Fibroblast of skin of back (primary cell): Measurements from ENCODE around the gene TMEM156.

ENCODE experiments used
- DNase-seq: peaks from one replicate; pipeline ENCODE4 v3.0.0-alpha.2; 2013

The TMEM156 gene

DNA sequence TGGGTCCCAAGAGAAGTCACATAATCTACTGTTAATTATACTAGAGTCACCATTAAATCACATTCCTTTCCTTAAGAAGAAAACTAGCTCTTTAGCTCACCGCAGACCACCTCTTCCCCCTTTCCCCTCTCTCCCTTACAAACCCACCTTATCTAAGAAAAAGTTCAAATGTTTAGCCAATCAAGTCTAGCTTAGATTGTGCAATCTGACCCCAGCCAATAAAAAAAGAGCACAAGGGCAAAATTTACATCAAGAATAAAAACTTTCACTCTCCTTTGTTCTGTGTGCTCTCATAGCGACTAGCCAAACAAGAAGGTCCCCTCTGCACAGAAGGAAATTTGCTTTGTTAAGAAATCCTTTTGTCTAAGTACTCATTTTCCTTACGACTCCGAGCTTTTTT lies 76.3 kb downstream of the TMEM156 start:
- DNase-seq = no peak

DNA sequence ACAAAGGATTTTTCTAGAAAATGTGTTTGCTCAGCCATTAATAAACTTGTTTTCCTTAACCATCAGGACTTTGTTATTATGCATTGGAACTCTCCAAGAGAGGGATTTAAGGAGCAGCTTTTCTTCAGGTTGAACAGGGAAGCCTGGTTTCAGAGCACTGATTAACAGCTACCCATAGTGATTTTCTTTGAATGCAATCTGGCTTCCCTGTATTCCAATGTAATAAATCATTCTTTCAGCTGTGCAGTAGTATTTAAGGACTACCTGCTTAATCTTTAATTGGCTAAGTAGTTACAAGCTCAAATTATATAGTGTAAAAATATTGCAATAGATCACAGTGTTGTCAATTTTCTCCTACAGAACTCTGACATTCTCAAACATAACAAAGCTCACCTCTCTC lies 77.5 kb downstream of the TMEM156 start:
- no peak for DNase-seq

DNA sequence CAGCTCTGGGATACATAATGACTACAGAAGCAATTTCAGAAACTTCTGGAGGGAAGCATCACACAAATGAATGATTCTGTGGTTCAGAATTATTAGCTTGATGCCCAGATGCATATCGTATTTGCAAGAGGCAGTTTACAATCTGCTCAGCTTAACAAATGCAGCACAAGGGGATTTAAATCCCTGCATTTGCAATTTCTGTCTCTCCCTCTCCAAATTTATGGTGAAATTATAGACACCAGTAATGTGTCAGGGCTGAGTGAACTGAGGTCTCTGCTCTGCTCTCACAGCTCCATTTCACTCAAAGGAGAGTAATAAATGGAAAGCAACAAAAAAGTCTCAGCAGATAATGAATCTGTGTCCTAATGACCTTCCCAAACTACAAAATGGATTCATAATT lies 80.2 kb downstream of the TMEM156 start:
- DNase-seq = no peak

DNA sequence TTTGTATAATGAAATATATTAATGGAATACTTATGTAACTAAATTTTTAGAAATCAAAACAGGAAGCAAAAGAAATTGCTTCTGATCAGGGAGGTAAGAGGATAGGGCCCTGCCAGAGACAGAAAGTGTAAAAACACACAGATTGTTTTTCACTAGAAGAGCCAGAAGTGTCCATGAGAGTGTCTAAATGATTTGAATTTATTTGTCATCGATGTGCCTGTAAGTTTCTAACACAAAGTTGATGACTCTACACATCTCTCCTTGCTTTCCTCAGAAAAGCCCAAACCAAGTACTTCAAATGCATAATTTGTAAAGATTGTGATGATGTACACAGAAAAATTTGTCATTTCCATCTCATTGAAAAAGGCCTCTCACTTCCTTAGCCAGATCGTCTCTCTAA lies 80.6 kb downstream of the TMEM156 start:
- DNase-seq = no peak

DNA sequence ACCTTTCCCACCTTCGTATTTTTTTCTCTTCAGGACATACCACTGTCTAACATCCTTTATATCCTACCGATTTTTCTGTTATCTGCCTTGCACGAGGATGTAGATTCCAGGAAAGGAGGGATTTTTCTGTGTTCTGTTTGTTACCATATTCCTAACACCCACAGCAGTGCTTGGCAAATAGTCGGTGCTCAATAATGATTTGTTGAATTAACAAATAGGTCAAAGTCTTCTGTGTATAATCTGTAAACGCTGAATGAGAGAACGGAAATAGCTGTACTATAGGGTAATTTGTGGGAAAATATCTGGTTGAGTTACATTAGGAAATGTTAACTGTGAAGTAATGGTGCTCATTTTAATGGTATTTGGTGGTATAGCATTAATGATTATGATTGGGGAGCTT lies 81.5 kb downstream of the TMEM156 start:
- no peak for DNase-seq

DNA sequence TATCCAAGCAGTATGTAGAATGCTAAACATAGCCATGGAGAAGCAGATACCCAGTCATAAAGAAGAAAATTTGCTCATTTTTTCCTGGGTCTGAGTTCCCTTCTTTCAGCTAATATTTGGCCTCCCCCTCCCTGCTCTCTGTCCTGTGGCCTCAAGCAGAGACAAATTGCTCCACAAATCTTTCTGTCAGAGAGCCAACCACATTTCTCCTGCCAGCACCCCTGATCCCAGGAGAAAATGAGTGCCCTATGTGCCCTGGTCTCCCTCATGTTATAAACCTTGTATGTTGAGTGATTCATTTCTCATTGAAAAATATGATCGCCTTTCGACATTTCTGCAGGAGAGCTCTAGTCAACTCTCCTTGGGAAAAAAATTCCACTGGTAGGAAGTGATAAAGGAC lies 82.0 kb downstream of the TMEM156 start:
- peak; percentile 16 for DNase-seq

DNA sequence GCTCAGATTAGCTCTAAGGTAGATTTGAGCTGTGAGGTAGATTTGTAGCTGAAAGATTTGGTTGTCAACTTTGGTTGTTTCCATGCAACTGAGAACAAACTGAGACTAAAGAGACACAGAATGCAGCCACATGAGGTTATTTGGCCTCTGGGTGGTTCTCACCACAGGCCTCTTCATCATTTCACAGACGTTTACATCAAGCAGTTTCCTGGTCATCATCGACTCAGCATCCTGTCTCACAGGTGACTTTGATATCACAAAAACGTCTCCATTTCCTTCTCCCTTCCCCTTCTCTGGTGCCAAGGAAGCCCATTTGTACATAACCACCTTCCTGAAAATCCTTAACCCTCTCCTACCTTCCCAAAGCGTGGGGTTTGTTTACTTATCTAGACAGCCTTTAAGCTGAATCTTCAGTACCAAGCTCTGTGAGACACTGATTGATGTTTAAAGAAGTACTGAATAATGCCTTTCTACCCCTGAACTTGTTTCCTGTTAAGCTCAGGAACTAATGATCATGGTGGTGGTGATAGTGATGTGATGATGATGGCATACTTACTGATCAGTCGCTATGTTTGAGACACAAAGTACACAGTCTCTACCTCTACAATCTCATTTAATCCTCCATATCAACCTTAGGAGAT lies 82.7 kb downstream of the TMEM156 start:
- DNase-seq = no peak

DNA sequence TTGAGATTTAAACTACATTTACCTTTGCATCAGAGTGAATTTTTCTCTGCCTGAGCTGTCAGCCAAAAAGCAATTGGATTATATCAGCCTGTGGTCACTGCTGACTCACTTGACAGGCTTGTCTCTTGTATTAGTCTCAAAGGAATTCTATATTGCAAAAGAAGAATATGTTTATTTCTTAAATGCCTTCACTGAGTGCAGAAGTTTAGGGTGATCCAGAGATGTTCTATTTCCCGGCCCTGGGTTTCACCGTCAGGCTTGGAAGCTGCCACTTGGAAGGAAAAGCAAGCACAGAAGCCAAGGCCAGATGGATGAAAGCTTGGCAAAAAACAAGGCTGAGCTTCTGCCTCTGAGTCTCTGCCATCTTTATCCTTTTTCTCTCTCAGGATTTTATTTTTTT lies 83.7 kb downstream of the TMEM156 start:
- DNase-seq = peak; percentile 91

DNA sequence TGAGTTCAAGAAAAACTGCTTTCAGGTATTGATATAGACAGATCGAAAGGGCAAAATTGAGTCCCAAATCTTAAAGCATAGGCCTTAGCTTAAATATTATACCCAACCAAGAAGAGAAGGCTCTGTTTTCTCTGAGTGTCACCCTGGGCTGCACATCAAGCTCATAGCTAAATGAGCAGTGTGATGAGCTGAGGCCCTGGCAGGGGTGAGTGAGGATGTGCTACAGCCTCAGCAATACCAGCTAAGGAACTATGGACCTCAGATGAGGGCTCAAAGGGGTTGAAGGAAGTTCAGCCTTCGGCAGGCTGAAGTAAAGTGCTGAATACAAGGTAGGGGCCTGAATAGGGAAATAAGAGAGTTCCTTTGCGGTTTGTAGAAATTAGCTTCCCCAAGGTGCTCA lies 85.3 kb downstream of the TMEM156 start:
- DNase-seq = no peak

DNA sequence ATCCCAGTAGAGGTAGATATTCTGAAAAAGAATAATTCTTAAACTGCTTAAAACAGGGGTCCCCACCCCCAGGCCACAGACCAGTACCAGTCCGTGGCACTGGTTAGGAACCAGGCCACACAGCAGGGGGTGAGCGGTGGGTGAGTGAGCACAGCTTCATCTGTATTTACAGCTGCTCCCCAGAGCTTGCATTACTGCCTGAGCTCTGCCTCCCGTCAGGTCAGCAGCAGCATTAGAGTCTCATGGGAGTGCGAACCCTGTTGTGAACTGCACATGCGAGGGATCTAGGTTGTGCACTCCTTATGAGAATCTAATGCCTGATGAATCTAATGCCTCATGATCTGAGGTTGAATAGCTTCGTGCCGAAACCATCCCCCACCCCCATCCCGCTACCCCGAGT lies 87.8 kb downstream of the TMEM156 start:
- DNase-seq = no peak

DNA sequence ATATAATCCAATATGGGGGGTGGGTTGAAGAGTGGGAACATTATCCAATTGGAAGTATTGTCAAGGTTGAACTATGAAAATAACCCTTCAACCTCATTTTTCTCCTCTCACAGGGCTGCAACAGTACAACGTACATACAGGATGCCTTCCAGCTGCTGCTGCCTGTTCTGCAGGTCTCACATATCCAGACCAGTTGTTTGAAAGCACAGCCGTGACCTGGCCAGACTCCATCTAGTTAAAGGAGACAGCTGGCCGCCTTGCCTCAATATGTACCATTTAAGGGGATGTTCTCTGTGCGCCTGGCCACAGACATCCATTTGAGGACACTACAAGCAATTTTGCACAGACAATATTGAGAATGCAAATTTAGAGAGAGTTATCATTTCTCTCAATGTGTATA lies 88.9 kb downstream of the TMEM156 start:
- DNase-seq = no peak

DNA sequence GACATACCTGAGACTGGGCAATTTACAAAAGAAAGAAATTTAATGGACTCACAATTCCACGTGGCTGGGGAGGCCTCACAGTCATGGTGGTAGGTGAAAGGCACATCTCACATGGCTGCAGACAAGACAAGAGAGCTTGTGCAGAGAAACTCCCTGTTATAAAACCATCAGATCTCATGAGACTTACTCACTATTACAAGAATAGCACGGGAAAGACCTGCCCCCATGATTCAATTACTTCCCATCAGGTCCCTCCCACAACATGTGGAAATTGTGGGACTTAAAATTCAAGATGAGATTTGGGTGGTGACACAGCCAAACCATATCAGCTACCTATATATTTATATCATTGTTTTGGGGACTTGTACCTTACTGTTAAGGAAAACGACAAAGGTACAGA lies 90.3 kb downstream of the TMEM156 start:
- peak; percentile 39 for DNase-seq

DNA sequence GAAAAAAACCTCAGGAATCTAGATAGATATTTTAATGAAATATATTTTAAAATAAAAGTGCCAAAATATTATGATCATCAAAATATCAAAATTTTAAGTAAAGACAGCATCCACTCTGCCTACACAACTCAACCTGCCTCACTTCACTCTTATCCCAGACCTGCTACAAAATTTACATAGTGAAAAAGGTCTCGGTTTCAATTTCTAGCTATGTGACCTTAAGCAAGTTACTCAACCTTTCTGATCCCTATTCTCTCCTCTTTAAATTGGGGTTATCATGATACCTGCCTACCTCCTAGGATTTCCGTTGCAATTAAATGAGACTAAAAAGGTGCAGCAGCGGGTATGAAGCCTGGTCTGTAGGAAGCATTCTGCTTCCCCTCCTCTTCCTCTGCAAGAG lies 91.7 kb downstream of the TMEM156 start:
- no peak for DNase-seq

DNA sequence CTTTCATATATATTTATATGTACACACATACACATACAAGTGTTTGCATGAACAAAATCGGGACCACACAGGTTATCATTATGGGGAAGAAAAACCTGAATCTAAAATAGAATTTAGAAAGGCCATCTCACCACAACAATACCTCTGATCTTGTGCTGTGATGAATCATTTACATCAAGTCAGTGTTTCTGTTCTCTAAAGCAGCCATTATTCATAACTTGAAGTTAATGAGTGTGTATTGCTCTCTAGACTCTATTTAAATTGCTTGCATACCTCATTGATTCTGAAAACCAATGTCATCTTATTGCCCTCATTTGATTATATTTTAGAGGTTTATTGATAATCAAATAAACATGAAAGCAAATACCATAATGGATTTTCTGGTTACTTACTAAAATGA lies 93.0 kb downstream of the TMEM156 start:
- DNase-seq = no peak

DNA sequence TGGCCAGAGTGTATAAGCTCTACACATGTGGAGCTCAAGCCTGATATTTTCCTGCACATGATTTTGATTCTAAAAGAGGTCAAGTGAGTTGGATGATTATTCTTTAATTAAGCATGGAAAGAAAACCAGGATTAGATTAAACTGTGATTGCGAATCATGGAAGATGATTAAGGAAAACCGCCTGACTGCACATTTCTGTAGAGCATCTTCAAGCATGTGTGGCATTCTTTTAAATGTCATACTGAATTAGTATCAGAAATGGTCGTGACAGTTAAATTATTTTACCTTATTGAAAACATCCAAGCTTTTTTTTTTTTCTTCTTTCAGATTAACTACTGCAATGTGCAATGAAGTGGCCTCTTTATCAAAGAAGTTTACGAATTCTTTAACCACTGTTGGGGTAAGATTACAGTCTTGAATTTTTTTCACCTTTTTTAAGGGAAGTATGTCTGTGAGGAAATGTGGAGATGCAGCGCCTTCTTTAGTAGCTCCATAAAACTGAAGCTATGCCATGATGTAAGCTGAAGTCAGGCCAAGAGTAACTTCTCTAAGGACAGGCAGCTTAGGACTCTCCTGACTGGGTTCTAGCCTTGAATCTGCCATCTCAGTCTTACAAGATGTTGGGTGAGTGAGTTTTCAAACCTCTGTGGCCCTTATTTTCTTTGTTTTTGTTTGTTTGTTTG lies 96.7 kb downstream of the TMEM156 start:
- DNase-seq = no peak

DNA sequence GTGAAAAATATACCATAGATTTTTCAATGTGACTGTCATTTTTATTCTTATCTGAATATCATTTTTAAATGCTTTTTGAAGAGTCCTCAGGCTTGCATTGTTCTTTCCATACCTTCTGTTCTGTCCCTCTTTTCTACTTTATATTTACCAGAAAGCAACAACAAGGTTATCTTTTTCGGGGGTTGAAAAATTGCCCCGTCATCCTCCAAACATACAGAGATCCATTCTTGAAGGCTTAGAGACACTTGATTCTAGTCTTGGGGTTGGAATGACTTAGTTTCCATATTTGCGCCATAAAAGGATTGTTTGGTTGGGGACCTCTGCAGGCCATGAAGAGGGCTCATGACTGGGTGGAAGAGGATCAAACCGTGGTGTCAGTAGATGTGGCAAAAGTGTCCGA lies 101.1 kb downstream of the TMEM156 start:
- no peak for DNase-seq

DNA sequence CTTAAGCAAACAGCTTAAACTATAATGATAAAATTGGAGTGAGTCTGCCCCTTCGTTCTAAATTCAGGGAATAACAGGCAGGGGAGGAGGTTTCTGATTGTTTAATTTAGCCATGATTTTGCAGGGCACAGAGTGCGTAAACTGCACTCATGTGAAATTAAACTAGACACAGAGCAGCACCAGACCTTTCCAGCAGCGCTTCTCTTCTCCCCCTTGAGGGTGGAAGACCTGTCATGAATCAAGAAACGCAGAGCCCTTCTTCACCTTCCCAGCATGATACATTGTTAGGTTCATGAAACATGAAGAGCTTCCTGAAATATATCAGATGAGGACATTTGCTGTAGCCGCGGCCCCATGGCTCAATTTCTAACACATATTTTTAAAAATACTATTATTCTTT lies 101.5 kb downstream of the TMEM156 start:
- no peak for DNase-seq

DNA sequence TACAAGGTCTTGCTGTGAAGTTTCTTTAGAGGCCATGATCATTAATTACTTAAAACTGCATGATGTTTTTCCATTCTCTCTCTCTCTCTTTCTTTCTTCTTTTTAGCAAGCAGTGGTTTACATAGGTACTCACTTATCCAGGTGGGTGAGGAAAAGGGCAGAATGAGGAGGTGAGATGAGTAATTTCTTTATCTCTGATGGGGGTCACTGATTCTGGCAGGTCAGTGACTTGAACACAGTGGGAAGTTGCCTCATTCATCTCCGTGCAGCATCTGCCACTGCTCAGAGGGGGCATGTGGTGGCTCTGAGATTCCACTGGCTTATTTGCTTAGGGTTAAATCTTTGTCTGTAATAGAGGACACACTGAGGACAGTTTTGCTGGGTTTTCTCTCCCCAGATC lies 102.0 kb downstream of the TMEM156 start:
- no peak for DNase-seq

DNA sequence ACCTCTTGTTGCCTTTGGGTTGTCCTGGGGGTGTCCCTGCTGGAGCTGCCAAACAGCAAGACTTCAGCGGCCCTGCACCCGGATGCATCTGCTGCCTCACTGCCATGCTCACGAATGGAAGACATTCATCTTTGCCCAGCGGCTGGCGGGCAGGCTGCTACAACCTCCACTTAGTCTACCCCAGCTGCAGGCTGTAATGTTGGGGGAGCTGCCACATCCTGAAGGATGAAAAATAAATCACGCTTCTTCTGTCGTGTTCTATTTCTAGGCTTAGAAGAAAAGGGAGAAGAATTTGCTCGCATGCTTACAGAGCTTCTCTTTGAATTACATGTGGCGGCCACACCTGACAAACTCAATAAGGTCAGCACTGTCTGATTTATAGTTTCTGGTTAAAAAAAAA lies 103.2 kb downstream of the TMEM156 start:
- no peak for DNase-seq

DNA sequence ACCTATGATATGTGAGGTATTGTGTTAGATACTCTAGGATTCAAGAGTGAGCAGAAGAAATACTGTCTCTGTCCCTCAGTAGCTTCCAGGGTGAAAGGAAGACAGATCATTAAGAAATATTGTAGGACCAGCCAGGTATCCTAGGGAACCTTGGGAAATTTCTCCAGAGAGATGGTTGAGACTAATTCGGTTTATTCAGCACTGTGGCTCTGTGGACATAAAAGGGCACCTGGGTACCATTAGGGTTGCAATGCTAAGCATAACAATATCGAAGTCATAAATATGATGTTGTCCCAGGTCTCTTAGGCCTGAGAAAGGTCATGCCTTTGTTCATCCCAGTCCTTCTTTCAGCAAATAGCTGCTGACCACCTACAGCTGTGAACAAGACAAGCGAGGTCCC lies 103.6 kb downstream of the TMEM156 start:
- DNase-seq = no peak

DNA sequence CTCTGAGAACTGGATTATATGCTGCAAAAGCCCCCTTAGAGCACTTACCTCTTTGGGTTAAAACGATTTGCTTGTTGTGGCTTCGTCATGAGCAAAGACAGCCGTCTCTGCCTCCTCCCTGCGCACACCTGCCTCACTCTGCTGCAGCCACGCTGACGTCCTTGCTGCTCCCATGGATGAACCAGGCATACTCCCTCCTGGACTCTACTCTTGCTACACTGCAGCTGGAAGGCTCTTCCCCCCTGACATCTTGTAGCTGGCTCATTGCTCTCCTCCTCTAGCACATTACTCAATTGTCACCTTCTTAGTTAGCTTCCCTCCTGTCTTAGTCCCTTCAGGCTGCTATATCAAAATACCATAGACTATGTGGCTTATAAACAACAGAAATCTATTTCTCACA lies 105.3 kb downstream of the TMEM156 start:
- no peak for DNase-seq

DNA sequence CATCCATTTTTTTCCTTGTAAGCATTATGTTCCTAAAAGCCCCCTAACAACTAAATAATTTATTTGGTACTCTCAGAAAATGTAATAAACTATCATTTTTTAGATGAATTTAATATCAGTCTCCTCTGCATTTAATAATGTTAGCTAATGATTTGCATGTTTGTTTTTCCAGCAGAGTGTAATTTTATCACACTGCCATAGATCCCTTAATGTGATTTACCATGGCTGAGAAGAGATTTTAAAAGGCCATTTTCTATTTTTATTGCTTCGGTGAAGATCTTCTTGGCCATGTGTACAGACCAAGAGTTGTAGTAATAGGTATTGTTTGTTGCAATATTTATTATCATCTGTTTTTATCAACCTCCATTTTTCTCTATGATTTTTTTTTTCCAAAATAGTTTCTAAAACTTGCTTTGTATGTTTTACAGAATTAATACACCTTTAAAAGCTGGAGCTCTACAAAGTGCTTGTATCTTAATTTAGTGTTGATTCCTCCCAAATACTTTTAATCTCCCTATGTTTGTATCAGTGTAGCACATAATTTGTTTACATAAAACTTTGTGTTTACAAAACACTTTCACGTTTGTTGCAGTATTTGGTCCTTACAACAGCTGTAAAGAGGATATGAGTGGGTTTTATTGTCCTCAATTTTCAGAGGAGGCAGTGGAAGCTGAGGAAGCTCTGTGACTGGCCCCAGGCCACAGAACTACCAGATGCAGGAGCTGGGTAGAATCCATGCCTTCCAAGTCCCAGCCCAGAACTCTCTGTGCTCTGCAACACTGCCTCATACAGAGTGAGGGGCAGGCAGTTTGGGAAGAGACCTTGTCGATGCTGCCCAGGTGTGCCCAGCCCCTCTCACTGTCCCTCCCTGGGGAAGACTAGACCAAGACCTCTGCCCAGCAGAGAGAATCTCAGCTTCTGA lies 106.5 kb downstream of the TMEM156 start:
- DNase-seq = no peak

DNA sequence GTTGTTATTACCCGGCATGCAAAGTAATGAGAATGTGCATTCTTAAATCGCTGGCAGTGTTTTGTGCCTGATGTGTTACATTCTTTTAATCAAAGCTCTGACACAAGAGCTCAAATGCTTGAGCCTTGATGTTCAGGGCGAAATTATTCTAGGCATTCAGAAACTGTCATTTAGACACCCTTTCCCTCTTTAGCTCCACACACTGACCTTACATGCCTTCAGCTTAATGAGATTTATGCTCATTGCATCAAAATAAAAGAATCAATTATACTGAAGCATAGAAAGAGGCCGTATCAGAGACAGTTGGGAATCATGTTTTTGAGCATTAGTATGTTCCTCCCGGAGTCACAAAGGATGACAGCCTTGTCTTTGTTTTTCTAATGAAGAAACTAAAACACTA lies 107.9 kb downstream of the TMEM156 start:
- DNase-seq = no peak

DNA sequence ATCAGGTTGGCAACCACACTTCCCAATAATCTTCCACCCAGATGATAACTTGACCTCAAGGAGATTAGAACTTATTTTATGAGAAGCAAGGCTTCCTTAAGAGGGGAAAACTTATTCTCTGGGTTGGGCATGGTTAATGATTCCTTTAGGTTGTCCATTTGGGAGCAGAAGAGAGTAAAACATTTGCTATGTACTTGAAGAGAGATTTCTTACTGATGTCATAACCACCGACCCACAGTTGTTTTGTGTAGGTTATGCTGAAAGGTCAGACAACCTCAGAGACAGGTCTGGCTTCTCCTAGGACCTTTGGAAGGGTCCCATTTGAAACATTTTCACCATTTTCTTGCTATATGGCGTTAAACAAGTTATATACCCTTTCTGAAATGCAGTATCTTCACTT lies 108.5 kb downstream of the TMEM156 start:
- DNase-seq = no peak
